ENCODE results near the gene SCN5A. TPM values are rescaled to one million over a fixed set of nuclear protein-coding genes. Genes with fewer than 3 reads are reported as not detected.

The SCN5A gene
- total RNA-seq, 1 experiment from 2014 or later: 4.7 TPM

GRCh38 chr3:38696034-38696433, 46.5 kb upstream of the SCN5A start:
- Histone ChIP-seq H3K4me1 (replicated peaks; ENCODE audit: insufficient read depth) (no peaks in the 10 kb centered on the region), H3K36me3 (ENCODE audit: low read depth) (no peaks in the 10 kb centered on the region), H3K4me2 (no peak overlapping the region), H3K79me2 (ENCODE audit: low read depth) (no peaks in the 10 kb centered on the region), H2AFZ (no peak overlapping the region), H3K4me3 (no peak overlapping the region), H3K27me3 (ENCODE audit: insufficient read depth, low read depth) (peaks cover 48% of the 10 kb centered on the region), H4K20me1 (ENCODE audit: insufficient read depth) (no peaks in the 10 kb centered on the region), H3K9me3 (ENCODE audit: insufficient read depth, low read depth) (no peaks in the 10 kb centered on the region), H3K9me2 (ENCODE audit: insufficient read depth) (no peaks in the 10 kb centered on the region), H3K27ac (no peak overlapping the region), H3F3A (ENCODE audit: insufficient read depth, low read depth) (no peaks in the 10 kb centered on the region)
- ChIA-PET POLR2A (ENCODE audit: unreplicated experiment) (no interaction called here), CTCF (no interaction called here)
- no peak for DNase-seq
- TF ChIP-seq EZH2 (IDR thresholded peaks at IDR 0.05; ENCODE audit: low read depth): no peak
- TF ChIP-seq, protein P1, sequence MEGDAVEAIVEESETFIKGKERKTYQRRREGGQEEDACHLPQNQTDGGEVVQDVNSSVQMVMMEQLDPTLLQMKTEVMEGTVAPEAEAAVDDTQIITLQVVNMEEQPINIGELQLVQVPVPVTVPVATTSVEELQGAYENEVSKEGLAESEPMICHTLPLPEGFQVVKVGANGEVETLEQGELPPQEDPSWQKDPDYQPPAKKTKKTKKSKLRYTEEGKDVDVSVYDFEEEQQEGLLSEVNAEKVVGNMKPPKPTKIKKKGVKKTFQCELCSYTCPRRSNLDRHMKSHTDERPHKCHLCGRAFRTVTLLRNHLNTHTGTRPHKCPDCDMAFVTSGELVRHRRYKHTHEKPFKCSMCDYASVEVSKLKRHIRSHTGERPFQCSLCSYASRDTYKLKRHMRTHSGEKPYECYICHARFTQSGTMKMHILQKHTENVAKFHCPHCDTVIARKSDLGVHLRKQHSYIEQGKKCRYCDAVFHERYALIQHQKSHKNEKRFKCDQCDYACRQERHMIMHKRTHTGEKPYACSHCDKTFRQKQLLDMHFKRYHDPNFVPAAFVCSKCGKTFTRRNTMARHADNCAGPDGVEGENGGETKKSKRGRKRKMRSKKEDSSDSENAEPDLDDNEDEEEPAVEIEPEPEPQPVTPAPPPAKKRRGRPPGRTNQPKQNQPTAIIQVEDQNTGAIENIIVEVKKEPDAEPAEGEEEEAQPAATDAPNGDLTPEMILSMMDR (conservative IDR thresholded peaks at IDR 0.05): no peak
- intact Hi-C loops (cut with micrococcal nuclease; ENCODE audit: unreplicated experiment): no loop called here
- BruUV-seq (replicated peaks): no TSS peak

- no peaks in the 10 kb centered on the region for H3K9me2 ChIP-seq (ENCODE audit: insufficient read depth)
- no peaks in the 10 kb centered on the region for H4K20me1 ChIP-seq (ENCODE audit: insufficient read depth)
- H3K79me2 ChIP-seq (ENCODE audit: low read depth): no peaks in the 10 kb centered on the region
- no peak overlapping the region for H3K4me3 ChIP-seq
- intact Hi-C loops (cut with micrococcal nuclease; ENCODE audit: unreplicated experiment): no loop called here
- no peak overlapping the region for H3K27ac ChIP-seq
- no peak overlapping the region for H3K4me2 ChIP-seq
- H3K9me3 ChIP-seq (ENCODE audit: insufficient read depth, low read depth): no peaks in the 10 kb centered on the region
- ChIA-PET POLR2A (ENCODE audit: unreplicated experiment) (no interaction called here), CTCF (no interaction called here)
- H3K27me3 ChIP-seq (ENCODE audit: insufficient read depth, low read depth): peaks cover 41% of the 10 kb centered on the region
- TF ChIP-seq, protein P1 (conservative IDR thresholded peaks at IDR 0.05): no peak
- no peak for TF ChIP-seq EZH2 (IDR thresholded peaks at IDR 0.05; ENCODE audit: low read depth)
- H3K36me3 ChIP-seq (ENCODE audit: low read depth): no peaks in the 10 kb centered on the region
- no peaks in the 10 kb centered on the region for H3F3A ChIP-seq (ENCODE audit: insufficient read depth, low read depth)
- BruUV-seq (replicated peaks): no TSS peak
- H3K4me1 ChIP-seq (replicated peaks; ENCODE audit: insufficient read depth): no peaks in the 10 kb centered on the region
- no peak overlapping the region for H2AFZ ChIP-seq
- DNase-seq: no peak
Measured at GRCh38 chr3:38690185-38690584, 40.7 kb upstream of the SCN5A start.

- Histone ChIP-seq H3K9me2 (ENCODE audit: insufficient read depth) (no peaks in the 10 kb centered on the region), H3K27ac (no peak overlapping the region), H3K36me3 (ENCODE audit: low read depth) (no peaks in the 10 kb centered on the region), H3K9me3 (ENCODE audit: insufficient read depth, low read depth) (no peaks in the 10 kb centered on the region), H3F3A (ENCODE audit: insufficient read depth, low read depth) (no peaks in the 10 kb centered on the region), H3K4me1 (replicated peaks; ENCODE audit: insufficient read depth) (no peaks in the 10 kb centered on the region), H3K4me2 (no peak overlapping the region), H3K4me3 (no peak overlapping the region), H2AFZ (no peak overlapping the region), H3K79me2 (ENCODE audit: low read depth) (no peaks in the 10 kb centered on the region), H3K27me3 (ENCODE audit: insufficient read depth, low read depth) (peaks cover 38% of the 10 kb centered on the region), H4K20me1 (ENCODE audit: insufficient read depth) (no peaks in the 10 kb centered on the region)
- intact Hi-C loops (cut with micrococcal nuclease; ENCODE audit: unreplicated experiment): no loop called here
- BruUV-seq (replicated peaks): no TSS peak
- DNase-seq: no peak
- CTCF ChIA-PET: no interaction called here
- POLR2A ChIA-PET (ENCODE audit: unreplicated experiment): no interaction called here
- no peak for TF ChIP-seq EZH2 (IDR thresholded peaks at IDR 0.05; ENCODE audit: low read depth)
- TF ChIP-seq, protein P1 (conservative IDR thresholded peaks at IDR 0.05): no peak
Measured at GRCh38 chr3:38689774-38690173, 40.3 kb upstream of the SCN5A start.

All from PC-9 (cell line).